HCT116 (cell line): ENCODE results near the gene DPF3. TPM values are rescaled to one million over a fixed set of nuclear protein-coding genes. Genes with fewer than 3 reads are reported as not detected.

ENCODE experiments used
- ATAC-seq: fragments of 200-7000 bp; cut with Tn5 transposase; 2 replicates; pipeline ENCODE4 v1.9.1; 2020; ENCODE audit warnings: mild to moderate bottlenecking, moderate library complexity
- BruUV-seq: library from RNA; stranded (reverse); fragments of 400-500 nt; replicated peaks from 2 replicates; lab custom pipeline; 2021; lab: Mats Ljungman, UMichigan
- CTCF ChIA-PET: fragments of 300-600 bp; sonication (Branson Sonifier 250); formaldehyde crosslinking; loops from one replicate; lab custom pipeline; 2021; ENCODE audit warnings: antibody characterized with exemption; lab: Charles Lee
- POLR2A ChIA-PET: fragments of 300-600, 350-600 bp; sonication (Branson Sonifier 250); formaldehyde crosslinking; loops from one replicate; lab custom pipeline; 2021; ENCODE audit warnings: antibody characterized with exemption; lab: Charles Lee
- RAD21 ChIA-PET, 2 experiments: fragments of 300-600 bp; sonication (Branson Sonifier 250); formaldehyde crosslinking; loops; one replicate each; lab custom pipeline; 2023; ENCODE audit warnings: low total read pairs in 2 of 2; ENCODE audit not compliant: uncharacterized antibody in 2 of 2, unreplicated experiment in 2 of 2, low non-redundant PET in 1 of 2; lab: Charles Lee
- DNase-seq: peaks from one replicate; pipeline ENCODE4 v3.0.0-alpha.2; 2010; ENCODE audit warnings: low read depth, low spot score
- H2AFZ ChIP-seq: fragments of 200-600 bp; shearing (Covaris generic), sonication (generic); 2 replicates; pipeline ENCODE4 v1.6.1; 2017; ENCODE audit warnings: low read depth, mixed run types, mixed read lengths, antibody characterized with exemption, low read length; ENCODE audit not compliant: poor library complexity, severe bottlenecking
- H3K27ac ChIP-seq: 2 replicates; pipeline ENCODE4 v1.5.1; 2012; ENCODE audit warnings: low read depth, low read length
- H3K27me3 ChIP-seq: fragments of 200-600 bp; sonication (generic); 2 replicates; pipeline ENCODE4 v1.6.1; 2016; ENCODE audit warnings: mixed run types, low read length, mixed read lengths; ENCODE audit not compliant: insufficient read depth
- H3K36me3 ChIP-seq, 2 experiments: fragments of 200-500 bp in 1 of 2; fragments of 200-600 bp in 1 of 2; sonication (Bioruptor generic) in 1 of 2; sonication (generic) in 1 of 2; 2 replicates each; pipeline versions ENCODE4 v1.5.1 to v1.6.1; 2014 to 2016; ENCODE audit warnings: low read length in 2 of 2, inconsistent platforms in 1 of 2, mixed read lengths in 1 of 2, mixed run types in 1 of 2; ENCODE audit not compliant: insufficient read depth in 2 of 2, control insufficient read depth in 1 of 2
- H3K4me1 ChIP-seq, 2 experiments: fragments of 200-600 bp in 1 of 2; sonication (generic) in 1 of 2; 2 replicates each; pipeline versions ENCODE4 v1.5.1 to v1.6.1; 2012 to 2017; ENCODE audit warnings: low read length in 2 of 2, inconsistent platforms in 1 of 2, mild to moderate bottlenecking in 1 of 2, mixed read lengths in 1 of 2, mixed run types in 1 of 2, moderate library complexity in 1 of 2; ENCODE audit not compliant: insufficient read depth in 2 of 2, control insufficient read depth in 1 of 2
- H3K4me2 ChIP-seq: fragments of 200-600 bp; sonication (generic); 2 replicates; pipeline ENCODE4 v1.6.1; 2017; ENCODE audit warnings: mixed run types, low read length, mixed read lengths
- H3K4me3 ChIP-seq, 2 experiments: fragments of 200-600 bp in 1 of 2; sonication (generic) in 1 of 2; replicated peaks in 1 of 2; 2 replicates each; pipeline ENCODE4 v1.5.1; 2011 to 2016; ENCODE audit warnings: low read length in 2 of 2, control low read depth in 1 of 2, low read depth in 1 of 2, mild to moderate bottlenecking in 1 of 2, mixed read lengths in 1 of 2, mixed run types in 1 of 2
- H3K79me2 ChIP-seq: fragments of 200-600 bp; sonication (generic); 2 replicates; pipeline ENCODE4 v1.6.1; 2017; ENCODE audit warnings: mild to moderate bottlenecking, mixed run types, low read length, moderate library complexity, mixed read lengths; ENCODE audit not compliant: insufficient read depth
- H3K9ac ChIP-seq: fragments of 200-600 bp; sonication (generic); 2 replicates; pipeline ENCODE4 v1.6.1; 2016; ENCODE audit warnings: low read length, mixed read lengths
- H3K9me2 ChIP-seq: fragments of 200-600 bp; sonication (generic), shearing (Covaris generic); 2 replicates; pipeline ENCODE4 v1.6.1; 2017; ENCODE audit warnings: mixed run types, mild to moderate bottlenecking, moderate library complexity; ENCODE audit not compliant: insufficient read depth
- H3K9me3 ChIP-seq, 2 experiments: fragments of 200-500 bp in 1 of 2; fragments of 200-600 bp in 1 of 2; sonication (Bioruptor generic) in 1 of 2; sonication (generic) in 1 of 2; 2 replicates each; pipeline ENCODE4 v1.6.1; 2014 to 2017; ENCODE audit warnings: low read length in 2 of 2, mixed read lengths in 2 of 2, inconsistent platforms in 1 of 2, low read depth in 1 of 2, mild to moderate bottlenecking in 1 of 2, mixed run types in 1 of 2, moderate library complexity in 1 of 2; ENCODE audit not compliant: control insufficient read depth in 1 of 2, insufficient read depth in 1 of 2
- H4K20me1 ChIP-seq: fragments of 200-600 bp; sonication (generic), shearing (Covaris generic); 2 replicates; pipeline ENCODE4 v1.6.1; 2017; ENCODE audit warnings: mixed run types, mild to moderate bottlenecking, moderate library complexity; ENCODE audit not compliant: insufficient read depth
- ATF3 ChIP-seq: IDR thresholded peaks from 2 replicates; pipeline ENCODE4 v1.6.1; 2012
- CBX3 ChIP-seq: IDR thresholded peaks from 2 replicates; pipeline ENCODE4 v1.6.1; 2012; ENCODE audit warnings: low read depth
- CTCF ChIP-seq, 3 experiments: fragments of 200-600 bp in 1 of 3; sonication (generic) in 1 of 3; IDR thresholded peaks in 2 of 3; conservative IDR thresholded peaks in 1 of 3; 2 replicates each; pipeline ENCODE4 v1.5.1; 2012 to 2017; ENCODE audit warnings: low read depth in 2 of 3, low read length in 2 of 3, antibody characterized with exemption in 1 of 3, borderline replicate concordance in 1 of 3, control low read depth in 1 of 3, mild to moderate bottlenecking in 1 of 3, mixed read lengths in 1 of 3, mixed run types in 1 of 3, moderate library complexity in 1 of 3; ENCODE audit not compliant: insufficient read depth in 1 of 3
- EGR1 ChIP-seq: IDR thresholded peaks from 2 replicates; pipeline ENCODE4 v1.6.1; 2012; ENCODE audit warnings: low read depth
- ELF1 ChIP-seq: IDR thresholded peaks from 2 replicates; pipeline ENCODE4 v1.6.1; 2012; ENCODE audit warnings: low read depth, borderline replicate concordance
- EZH2 ChIP-seq: fragments of 200-600 bp; sonication (generic); IDR thresholded peaks from 2 replicates; pipeline ENCODE4 v1.6.1; 2017; ENCODE audit warnings: antibody characterized with exemption, mixed run types
- FOSL1 ChIP-seq: IDR thresholded peaks from 2 replicates; pipeline ENCODE4 v1.6.1; 2012; ENCODE audit warnings: low read depth
- JUND ChIP-seq: IDR thresholded peaks from 2 replicates; pipeline ENCODE4 v1.6.1; 2012
- MAX ChIP-seq: IDR thresholded peaks from 2 replicates; pipeline ENCODE4 v1.6.1; 2012
- POLR2A ChIP-seq: IDR thresholded peaks from 2 replicates; pipeline ENCODE4 v1.7.0; 2011; ENCODE audit warnings: borderline replicate concordance; ENCODE audit not compliant: insufficient read depth, insufficient read length; ENCODE audit errors: extremely low read depth
- POLR2AphosphoS5 ChIP-seq: IDR thresholded peaks from 2 replicates; pipeline ENCODE4 v1.6.1; 2011; ENCODE audit warnings: mild to moderate bottlenecking, low read depth, low read length, moderate library complexity
- RAD21 ChIP-seq: IDR thresholded peaks from 2 replicates; pipeline ENCODE4 v1.6.1; 2012; ENCODE audit warnings: low read depth, mild to moderate bottlenecking
- REST ChIP-seq: IDR thresholded peaks from 2 replicates; pipeline ENCODE4 v1.6.1; 2012; ENCODE audit warnings: low read depth
- SIN3A ChIP-seq: IDR thresholded peaks from 2 replicates; pipeline ENCODE4 v1.6.1; 2012; ENCODE audit warnings: low read depth
- SP1 ChIP-seq: IDR thresholded peaks from 2 replicates; pipeline ENCODE4 v1.6.1; 2012; ENCODE audit warnings: low read depth
- SRF ChIP-seq: IDR thresholded peaks from 2 replicates; pipeline ENCODE4 v1.6.1; 2012; ENCODE audit warnings: low read depth
- TCF7L2 ChIP-seq: IDR thresholded peaks from 2 replicates; pipeline ENCODE4 v1.7.0; 2011; ENCODE audit warnings: borderline replicate concordance, inconsistent platforms; ENCODE audit not compliant: insufficient read depth, insufficient read length; ENCODE audit errors: extremely low read depth
- YY1 ChIP-seq: IDR thresholded peaks from 2 replicates; pipeline ENCODE4 v1.6.1; 2011; ENCODE audit warnings: low read length, low read depth, moderate library complexity, mild to moderate bottlenecking; ENCODE audit not compliant: insufficient replicate concordance; ENCODE audit errors: extremely low read depth
- ZBTB33 ChIP-seq: IDR thresholded peaks from 2 replicates; pipeline ENCODE4 v1.6.1; 2011; ENCODE audit warnings: mild to moderate bottlenecking, low read length, moderate library complexity; ENCODE audit not compliant: insufficient replicate concordance; ENCODE audit errors: extremely low read depth
- ZNF274 ChIP-seq: fragments of 200-500 bp; sonication (Bioruptor generic); IDR thresholded peaks from 2 replicates; pipeline ENCODE4 v1.6.1; 2014; ENCODE audit warnings: mild to moderate bottlenecking, low read depth, low read length, inconsistent platforms
- intact Hi-C: fragments of 100-400 bp; cut with micrococcal nuclease; formaldehyde crosslinking; loops from 2 replicates; pipeline ENCODE4 v1.10.0; 2022
- total RNA-seq: library from RNA; stranded (reverse); gene quantifications from one replicate; pipeline ENCODE4 v1.2.1, GENCODE V29; 2021; ENCODE audit not compliant: unreplicated experiment

DPF3 gene
- total RNA-seq, 1 experiment from 2014 or later: 0.27 TPM

GRCh38 chr14:72747652-72748051 is 146.2 kb downstream of the DPF3 start:
- H3K27ac ChIP-seq: no peak overlapping the region
- no peaks in the 10 kb centered on the region for H3K27me3 ChIP-seq
- no peaks in the 10 kb centered on the region for H3K9me3 ChIP-seq
- DNase-seq: no peak
- no peak for ATAC-seq
- intact Hi-C loops: no loop called here
- H3K4me2 ChIP-seq: no peak overlapping the region
- ChIA-PET RAD21 (no interaction called here), CTCF (no interaction called here), POLR2A (no interaction called here)
- no peak overlapping the region for H3K4me3 ChIP-seq
- peaks cover 2 to 8% of the 10 kb centered on the region in 2 experiments; a peak in 2 of 4 replicates for H3K4me1 ChIP-seq
- no peak overlapping the region for H3K9ac ChIP-seq
- no TSS peak for BruUV-seq
- TF ChIP-seq TCF7L2 (no peak), POLR2AphosphoS5 (no peak), SRF (no peak), SIN3A (no peak), CBX3 (no peak), FOSL1 (no peak), JUND (no peak), SP1 (no peak), YY1 (no peak), ATF3 (no peak), POLR2A (no peak), RAD21 (no peak), ZNF274 (no peak), ELF1 (no peak), MAX (no peak), EZH2 (no peak), ZBTB33 (no peak), REST (no peak), CTCF (IDR thresholded peaks at IDR 0.05 in 2 of 3, conservative IDR thresholded peaks at IDR 0.05 in 1 of 3; ENCODE audit: borderline replicate concordance in 1 of 3, insufficient read depth in 1 of 3, low read depth in 2 of 3, low read length in 2 of 3) (no peak), EGR1 (no peak)
- TF ChIP-seq, all 23 proteins: peak for 0
- H3K79me2 ChIP-seq: no peaks in the 10 kb centered on the region
- H4K20me1 ChIP-seq: no peaks in the 10 kb centered on the region
- H3K36me3 ChIP-seq: no peaks in the 10 kb centered on the region
- H3K9me2 ChIP-seq: no peaks in the 10 kb centered on the region
- no peak overlapping the region for H2AFZ ChIP-seq
